Measurements from ENCODE around the gene SCARB1. TPM values are rescaled to one million over a fixed set of nuclear protein-coding genes. Genes with fewer than 3 reads are reported as not detected.
"Not testable (repeated sequence)": the region's sequence is repeated elsewhere in the genome, so short reads cannot be mapped to it uniquely, and the experiment has no call there.

SCARB1 gene
- total and polyA plus RNA-seq, 5 donors from 2014 or later, result 0.52 to 1.2 (median 0.75) TPM

DNA sequence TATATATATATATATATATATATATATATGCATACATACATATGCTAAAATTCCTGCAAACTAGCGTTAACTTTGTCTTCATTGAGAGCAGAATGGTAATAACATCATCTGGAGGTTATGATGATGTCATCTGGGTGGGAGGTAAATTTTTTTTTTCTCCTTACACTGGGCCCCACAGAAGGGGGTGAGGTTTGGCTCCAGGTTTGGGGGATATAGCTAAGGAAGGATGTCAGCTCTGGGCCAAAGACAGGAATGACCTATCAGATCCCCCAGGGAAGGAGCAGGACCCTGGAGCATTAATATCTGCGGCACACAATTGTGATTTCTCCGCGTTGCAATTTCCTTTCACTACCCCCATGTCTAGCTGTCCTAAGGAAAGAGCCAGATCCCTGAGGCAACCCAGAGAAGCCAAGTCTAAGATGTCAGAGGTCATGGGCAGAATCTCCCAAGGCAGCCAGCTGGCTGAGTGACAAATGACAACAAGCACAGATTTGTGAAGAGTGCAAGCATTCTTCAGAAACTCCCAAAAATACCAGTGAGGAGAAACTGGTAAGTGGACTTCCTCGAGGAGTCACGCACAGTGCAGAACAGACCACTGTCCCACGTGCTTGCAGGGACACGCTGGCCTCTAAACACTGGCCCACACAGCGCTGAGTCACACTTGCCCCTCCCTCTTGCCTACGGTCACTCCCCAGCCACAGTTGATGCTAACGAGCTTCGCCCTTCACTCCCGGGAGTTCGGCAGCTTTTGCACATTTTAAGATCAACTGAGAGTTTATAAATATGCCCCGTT, 40.8 kb upstream of the SCARB1 start:
- Mint-ChIP-seq H3K4me1 (peaks cover 4 to 11% (median 8%) of the 10 kb centered on the region in 4 donors), H3K27ac (no peak overlapping the region), H3K9me3 (no peaks in the 10 kb centered on the region), H3K27me3 (peaks cover 5% of the 10 kb centered on the region), H3K36me3 (no peaks in the 10 kb centered on the region), H3K4me3 (no peak overlapping the region)
- DNase-seq, result no peak
- H3K36me3 ChIP-seq (ENCODE audit: control insufficient read depth, insufficient read depth, low read length), result no peaks in the 10 kb centered on the region
- ATAC-seq (ENCODE audit: low read depth in 2 of 2), result no peak
- H3K27ac ChIP-seq (ENCODE audit: insufficient read depth, low read length, poor library complexity, severe bottlenecking), result no peak overlapping the region
- no peak overlapping the region for H3K4me3 ChIP-seq (ENCODE audit: low read depth, low read length)
- H3K4me1 ChIP-seq (ENCODE audit: control insufficient read depth, insufficient read depth, low read length, poor library complexity, severe bottlenecking), result peaks cover 8% of the 10 kb centered on the region
- H3K9me3 ChIP-seq (ENCODE audit: control insufficient read depth in 2 of 2, low read length in 2 of 2), result no peaks in the 10 kb centered on the region
- no peaks in the 10 kb centered on the region for H3K27me3 ChIP-seq (ENCODE audit: control insufficient read depth, insufficient read depth, low read length)

DNA sequence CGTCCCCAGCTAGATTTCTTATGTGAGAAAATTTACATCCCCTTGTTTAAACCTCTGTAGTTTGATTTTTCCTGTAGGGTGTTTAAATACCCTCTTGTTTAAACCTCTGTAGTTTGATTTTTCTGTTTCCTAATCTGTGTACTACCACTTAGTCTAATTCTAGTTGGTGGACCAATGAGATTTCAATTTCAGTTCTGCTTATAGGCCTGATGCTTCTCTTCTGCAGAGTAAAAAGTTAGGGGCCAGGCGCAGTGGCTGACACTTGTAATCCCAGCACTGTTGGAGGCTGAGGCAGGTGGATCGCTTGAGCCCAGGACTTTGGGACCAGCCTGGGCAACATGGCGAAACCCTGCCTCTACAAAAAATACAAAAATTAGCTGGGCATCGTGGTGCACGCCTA, 39.3 kb upstream of the SCARB1 start:
- Mint-ChIP-seq H3K36me3 (no peaks in the 10 kb centered on the region), H3K27ac (no peak overlapping the region), H3K27me3 (peaks cover 12% of the 10 kb centered on the region), H3K4me3 (no peak overlapping the region), H3K4me1 (peaks cover 12 to 21% (median 16%) of the 10 kb centered on the region in 4 donors), H3K9me3 (no peaks in the 10 kb centered on the region)
- Histone ChIP-seq H3K9me3 (ENCODE audit: control insufficient read depth in 2 of 2, low read length in 2 of 2) (no peaks in the 10 kb centered on the region), H3K27me3 (ENCODE audit: control insufficient read depth, insufficient read depth, low read length) (no peaks in the 10 kb centered on the region), H3K27ac (ENCODE audit: insufficient read depth, low read length, poor library complexity, severe bottlenecking) (no peak overlapping the region), H3K4me1 (ENCODE audit: control insufficient read depth, insufficient read depth, low read length, poor library complexity, severe bottlenecking) (peaks cover 14% of the 10 kb centered on the region), H3K36me3 (ENCODE audit: control insufficient read depth, insufficient read depth, low read length) (no peaks in the 10 kb centered on the region), H3K4me3 (ENCODE audit: low read depth, low read length) (no peak overlapping the region)
- ATAC-seq (ENCODE audit: low read depth in 2 of 2) (no peak), DNase-seq (no peak)

DNA sequence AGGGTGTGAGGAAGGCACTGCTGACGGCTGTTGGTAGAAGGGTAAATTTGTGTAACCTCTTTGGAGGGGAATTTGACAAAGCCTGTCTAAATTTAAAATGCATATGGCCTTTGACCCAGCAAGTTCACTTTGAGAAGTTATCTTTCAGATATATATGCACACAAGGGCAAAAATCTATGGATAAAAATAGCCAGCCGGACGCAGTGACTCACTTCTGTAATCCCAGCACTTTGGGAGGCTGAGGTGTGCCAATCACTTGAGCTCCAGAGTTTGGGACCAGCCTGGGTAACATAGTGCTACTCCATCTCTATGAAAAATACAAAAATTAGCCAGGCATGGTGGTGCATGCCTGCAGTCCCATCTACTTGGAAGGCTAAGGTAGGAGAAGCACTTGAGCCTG, 37.3 kb upstream of the SCARB1 start:
- Mint-ChIP-seq H3K36me3 (no peaks in the 10 kb centered on the region), H3K27ac (no peak overlapping the region), H3K27me3 (peaks cover 19% of the 10 kb centered on the region), H3K9me3 (no peaks in the 10 kb centered on the region), H3K4me1 (peaks cover 4 to 16% (median 9%) of the 10 kb centered on the region in 4 donors), H3K4me3 (no peak overlapping the region)
- DNase-seq, result no peak
- ATAC-seq (ENCODE audit: low read depth in 2 of 2), result no peak
- H3K36me3 ChIP-seq (ENCODE audit: control insufficient read depth, insufficient read depth, low read length), result no peaks in the 10 kb centered on the region
- no peaks in the 10 kb centered on the region for H3K9me3 ChIP-seq (ENCODE audit: control insufficient read depth in 2 of 2, low read length in 2 of 2)
- H3K27me3 ChIP-seq (ENCODE audit: control insufficient read depth, insufficient read depth, low read length), result no peaks in the 10 kb centered on the region
- H3K4me1 ChIP-seq (ENCODE audit: control insufficient read depth, insufficient read depth, low read length, poor library complexity, severe bottlenecking), result peaks cover 6% of the 10 kb centered on the region
- no peak overlapping the region for H3K27ac ChIP-seq (ENCODE audit: insufficient read depth, low read length, poor library complexity, severe bottlenecking)
- H3K4me3 ChIP-seq (ENCODE audit: low read depth, low read length), result no peak overlapping the region

DNA sequence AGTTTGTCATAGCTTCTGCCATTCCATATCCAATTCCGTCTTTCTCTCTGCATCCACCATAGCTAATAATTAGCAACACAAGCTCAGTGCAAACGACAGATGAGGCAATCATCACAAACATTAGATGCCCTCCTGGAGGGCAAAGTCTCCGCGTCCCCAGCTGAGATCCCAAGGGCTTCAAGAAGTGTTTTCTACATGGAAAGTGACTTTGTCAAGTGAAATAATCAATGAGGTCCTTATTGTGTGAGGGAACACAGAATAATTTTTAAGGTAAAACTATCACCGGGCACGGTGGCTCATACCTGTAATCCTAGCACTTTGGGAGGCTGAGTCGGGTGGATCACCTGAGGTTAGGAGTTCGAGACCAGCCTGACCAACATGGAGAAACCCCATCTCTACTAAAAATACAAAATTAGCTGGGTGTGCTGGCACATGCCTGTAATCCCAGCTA, 36.7 kb upstream of the SCARB1 start:
- Mint-ChIP-seq H3K27me3 (peaks cover 14% of the 10 kb centered on the region), H3K4me1 (peaks cover 4 to 16% (median 9%) of the 10 kb centered on the region in 4 donors)
- H3K4me3 Mint-ChIP-seq; H3K27ac ChIP-seq (ENCODE audit: insufficient read depth, low read length, poor library complexity, severe bottlenecking); H3K4me1 ChIP-seq (ENCODE audit: control insufficient read depth, insufficient read depth, low read length, poor library complexity, severe bottlenecking); H3K27ac Mint-ChIP-seq; H3K27me3 ChIP-seq (ENCODE audit: control insufficient read depth, insufficient read depth, low read length); DNase-seq; H3K36me3 Mint-ChIP-seq; H3K9me3 Mint-ChIP-seq; ATAC-seq (ENCODE audit: low read depth in 2 of 2); H3K9me3 ChIP-seq (ENCODE audit: control insufficient read depth in 2 of 2, low read length in 2 of 2); H3K36me3 ChIP-seq (ENCODE audit: control insufficient read depth, insufficient read depth, low read length); H3K4me3 ChIP-seq (ENCODE audit: low read depth, low read length): not testable (repeated sequence)

DNA sequence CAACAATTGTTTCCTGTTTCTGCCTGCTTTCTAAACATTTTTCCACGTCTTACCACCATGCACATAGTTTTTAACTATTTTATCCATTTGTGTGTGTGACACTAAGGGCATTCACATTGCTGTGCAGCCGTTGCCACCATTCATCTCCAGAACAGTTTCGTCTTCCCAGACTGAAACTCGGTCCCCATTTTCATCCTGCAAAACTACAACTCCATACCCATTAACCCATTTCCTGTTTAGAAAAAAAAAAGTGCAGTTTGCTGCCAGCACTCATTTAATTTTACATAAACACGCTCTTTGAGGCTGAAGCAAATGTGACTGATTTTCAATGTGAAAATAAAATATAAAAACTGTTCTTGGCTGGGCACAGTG, 35.2 kb upstream of the SCARB1 start:
- DNase-seq (no peak), ATAC-seq (ENCODE audit: low read depth in 2 of 2) (no peak)
- Histone ChIP-seq H3K27me3 (ENCODE audit: control insufficient read depth, insufficient read depth, low read length) (no peaks in the 10 kb centered on the region), H3K9me3 (ENCODE audit: control insufficient read depth in 2 of 2, low read length in 2 of 2) (no peaks in the 10 kb centered on the region), H3K4me1 (ENCODE audit: control insufficient read depth, insufficient read depth, low read length, poor library complexity, severe bottlenecking) (peaks cover 6% of the 10 kb centered on the region), H3K36me3 (ENCODE audit: control insufficient read depth, insufficient read depth, low read length) (no peaks in the 10 kb centered on the region), H3K27ac (ENCODE audit: insufficient read depth, low read length, poor library complexity, severe bottlenecking) (no peak overlapping the region), H3K4me3 (ENCODE audit: low read depth, low read length) (no peak overlapping the region)
- Mint-ChIP-seq H3K36me3 (no peaks in the 10 kb centered on the region), H3K4me3 (no peak overlapping the region), H3K27me3 (peaks cover 20% of the 10 kb centered on the region), H3K4me1 (peaks cover 4 to 16% (median 9%) of the 10 kb centered on the region in 4 donors), H3K9me3 (no peaks in the 10 kb centered on the region), H3K27ac (peak overlapping the region in 1 of 3 donors; percentile 17)

DNA sequence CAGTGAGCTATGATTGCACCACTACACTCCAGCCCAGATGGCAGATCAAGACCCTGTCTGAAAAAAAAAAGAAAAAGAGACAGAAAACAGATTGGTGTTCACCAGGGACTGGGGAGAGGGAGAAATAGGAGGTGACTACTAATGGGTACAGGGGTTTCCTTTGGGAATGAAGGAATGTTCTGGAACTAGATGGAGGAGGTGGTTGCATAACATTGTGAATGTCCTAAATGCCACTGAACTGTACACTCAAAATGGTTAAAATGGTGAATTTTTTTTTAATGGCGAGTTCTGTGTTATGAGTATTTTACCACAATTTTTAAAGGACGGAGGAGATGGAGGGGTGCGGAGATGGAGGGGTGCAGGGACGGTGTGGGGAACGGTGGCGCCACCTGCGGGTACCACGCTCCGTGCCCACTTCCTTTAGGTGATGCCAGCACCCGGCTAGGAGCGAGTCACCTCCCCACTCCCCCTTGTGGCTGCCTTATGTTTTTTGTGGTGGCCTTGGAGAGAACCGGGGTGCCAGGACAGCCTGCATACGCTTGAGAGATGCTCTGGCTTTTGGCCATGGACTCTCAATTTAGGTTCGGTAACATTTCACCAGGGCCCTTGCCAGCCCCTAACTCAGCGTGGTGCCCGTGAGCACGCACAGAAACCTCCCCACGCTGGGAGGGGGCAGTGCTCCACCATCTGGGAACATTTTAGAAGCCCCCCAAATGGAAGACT, 34.7 kb upstream of the SCARB1 start:
- DNase-seq, result peak; percentile 48 to 85 (median 72)
- peak; percentile 93 to 95 for ATAC-seq (ENCODE audit: low read depth in 2 of 2)
- Mint-ChIP-seq H3K36me3 (no peaks in the 10 kb centered on the region), H3K4me1 (peaks cover 4 to 16% (median 9%) of the 10 kb centered on the region in 4 donors), H3K4me3 (peak overlapping the region in 2 of 4 donors; percentile 28 to 57), H3K27me3 (peaks cover 24% of the 10 kb centered on the region), H3K9me3 (no peaks in the 10 kb centered on the region), H3K27ac (peak overlapping the region in 1 of 3 donors; percentile 17)
- peaks cover 6% of the 10 kb centered on the region for H3K4me1 ChIP-seq (ENCODE audit: control insufficient read depth, insufficient read depth, low read length, poor library complexity, severe bottlenecking)
- H3K4me3 ChIP-seq (ENCODE audit: low read depth, low read length), result no peak overlapping the region
- no peaks in the 10 kb centered on the region for H3K36me3 ChIP-seq (ENCODE audit: control insufficient read depth, insufficient read depth, low read length)
- no peak overlapping the region for H3K27ac ChIP-seq (ENCODE audit: insufficient read depth, low read length, poor library complexity, severe bottlenecking)
- H3K9me3 ChIP-seq (ENCODE audit: control insufficient read depth in 2 of 2, low read length in 2 of 2), result no peaks in the 10 kb centered on the region
- no peaks in the 10 kb centered on the region for H3K27me3 ChIP-seq (ENCODE audit: control insufficient read depth, insufficient read depth, low read length)

DNA sequence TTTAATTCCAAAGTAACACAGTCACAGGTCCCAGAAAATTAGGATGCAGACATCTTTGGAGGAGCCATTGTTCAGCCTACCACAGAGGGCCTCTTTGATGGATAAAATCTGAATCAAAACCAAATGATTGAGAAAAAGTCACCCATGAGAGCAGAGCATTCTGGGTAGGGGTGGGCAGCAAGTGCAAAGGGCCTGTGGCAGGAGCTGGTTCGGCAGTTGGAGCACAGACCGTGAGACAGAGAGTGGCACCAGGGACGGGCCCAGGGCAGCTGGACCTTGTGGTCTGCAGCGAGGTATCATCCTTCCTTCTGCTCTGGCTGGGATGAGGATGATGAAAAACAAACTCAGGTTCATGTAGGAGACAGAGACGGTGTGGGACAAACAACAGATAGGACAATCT, 32.8 kb upstream of the SCARB1 start:
- H3K9me3 ChIP-seq (ENCODE audit: control insufficient read depth in 2 of 2, low read length in 2 of 2), result no peaks in the 10 kb centered on the region
- H3K4me3 ChIP-seq (ENCODE audit: low read depth, low read length), result no peak overlapping the region
- H3K4me3 Mint-ChIP-seq, result no peak overlapping the region
- H3K36me3 Mint-ChIP-seq, result no peaks in the 10 kb centered on the region
- H3K4me1 Mint-ChIP-seq, result peaks cover 4 to 16% (median 9%) of the 10 kb centered on the region in 4 donors
- ATAC-seq (ENCODE audit: low read depth in 2 of 2) (no peak), DNase-seq (no peak)
- no peak overlapping the region for H3K27ac Mint-ChIP-seq
- H3K4me1 ChIP-seq (ENCODE audit: control insufficient read depth, insufficient read depth, low read length, poor library complexity, severe bottlenecking), result peaks cover 6% of the 10 kb centered on the region
- H3K9me3 Mint-ChIP-seq, result no peaks in the 10 kb centered on the region
- H3K27ac ChIP-seq (ENCODE audit: insufficient read depth, low read length, poor library complexity, severe bottlenecking), result no peak overlapping the region
- peaks cover 24% of the 10 kb centered on the region for H3K27me3 Mint-ChIP-seq
- H3K36me3 ChIP-seq (ENCODE audit: control insufficient read depth, insufficient read depth, low read length), result no peaks in the 10 kb centered on the region
- no peaks in the 10 kb centered on the region for H3K27me3 ChIP-seq (ENCODE audit: control insufficient read depth, insufficient read depth, low read length)
